ENCODE data around the gene SESTD1.

Gene SESTD1

DNA sequence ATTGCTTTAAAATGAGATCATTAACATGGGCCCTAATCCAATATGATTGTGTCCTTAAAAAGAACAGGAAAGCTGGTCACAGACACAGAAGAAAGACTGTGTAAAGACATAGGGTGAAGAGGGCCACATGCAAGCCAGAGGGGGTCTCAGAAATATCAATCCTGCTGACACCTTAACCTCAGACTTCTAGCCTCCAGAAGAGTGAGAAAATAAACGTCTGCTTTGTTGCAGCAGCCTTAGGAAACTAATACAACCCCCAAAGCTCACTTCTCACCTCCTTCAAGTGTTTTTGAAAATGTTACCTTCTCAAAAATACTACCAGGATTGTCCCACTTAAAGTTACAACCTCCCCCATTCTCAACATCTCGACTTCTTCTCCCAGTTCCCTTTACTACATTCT is 39.8 kb upstream of the SESTD1 start:
- H3K27me3 ChIP-seq (replicated peaks; ENCODE audit: control insufficient read depth, insufficient read depth, low read length): no peaks in the 10 kb centered on the region
- DNase-seq (ENCODE audit: extremely low read depth, insufficient read length): no peak
- TF ChIP-seq, protein P1, sequence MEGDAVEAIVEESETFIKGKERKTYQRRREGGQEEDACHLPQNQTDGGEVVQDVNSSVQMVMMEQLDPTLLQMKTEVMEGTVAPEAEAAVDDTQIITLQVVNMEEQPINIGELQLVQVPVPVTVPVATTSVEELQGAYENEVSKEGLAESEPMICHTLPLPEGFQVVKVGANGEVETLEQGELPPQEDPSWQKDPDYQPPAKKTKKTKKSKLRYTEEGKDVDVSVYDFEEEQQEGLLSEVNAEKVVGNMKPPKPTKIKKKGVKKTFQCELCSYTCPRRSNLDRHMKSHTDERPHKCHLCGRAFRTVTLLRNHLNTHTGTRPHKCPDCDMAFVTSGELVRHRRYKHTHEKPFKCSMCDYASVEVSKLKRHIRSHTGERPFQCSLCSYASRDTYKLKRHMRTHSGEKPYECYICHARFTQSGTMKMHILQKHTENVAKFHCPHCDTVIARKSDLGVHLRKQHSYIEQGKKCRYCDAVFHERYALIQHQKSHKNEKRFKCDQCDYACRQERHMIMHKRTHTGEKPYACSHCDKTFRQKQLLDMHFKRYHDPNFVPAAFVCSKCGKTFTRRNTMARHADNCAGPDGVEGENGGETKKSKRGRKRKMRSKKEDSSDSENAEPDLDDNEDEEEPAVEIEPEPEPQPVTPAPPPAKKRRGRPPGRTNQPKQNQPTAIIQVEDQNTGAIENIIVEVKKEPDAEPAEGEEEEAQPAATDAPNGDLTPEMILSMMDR (IDR thresholded peaks at IDR 0.05; ENCODE audit: insufficient read depth, low read length, poor library complexity, severe bottlenecking): no peak
- H3K36me3 ChIP-seq (ENCODE audit: control insufficient read depth, insufficient read depth, low read length): no peaks in the 10 kb centered on the region
- no peak overlapping the region for H3K4me3 ChIP-seq (replicated peaks; ENCODE audit: low read depth, low read length)

DNA sequence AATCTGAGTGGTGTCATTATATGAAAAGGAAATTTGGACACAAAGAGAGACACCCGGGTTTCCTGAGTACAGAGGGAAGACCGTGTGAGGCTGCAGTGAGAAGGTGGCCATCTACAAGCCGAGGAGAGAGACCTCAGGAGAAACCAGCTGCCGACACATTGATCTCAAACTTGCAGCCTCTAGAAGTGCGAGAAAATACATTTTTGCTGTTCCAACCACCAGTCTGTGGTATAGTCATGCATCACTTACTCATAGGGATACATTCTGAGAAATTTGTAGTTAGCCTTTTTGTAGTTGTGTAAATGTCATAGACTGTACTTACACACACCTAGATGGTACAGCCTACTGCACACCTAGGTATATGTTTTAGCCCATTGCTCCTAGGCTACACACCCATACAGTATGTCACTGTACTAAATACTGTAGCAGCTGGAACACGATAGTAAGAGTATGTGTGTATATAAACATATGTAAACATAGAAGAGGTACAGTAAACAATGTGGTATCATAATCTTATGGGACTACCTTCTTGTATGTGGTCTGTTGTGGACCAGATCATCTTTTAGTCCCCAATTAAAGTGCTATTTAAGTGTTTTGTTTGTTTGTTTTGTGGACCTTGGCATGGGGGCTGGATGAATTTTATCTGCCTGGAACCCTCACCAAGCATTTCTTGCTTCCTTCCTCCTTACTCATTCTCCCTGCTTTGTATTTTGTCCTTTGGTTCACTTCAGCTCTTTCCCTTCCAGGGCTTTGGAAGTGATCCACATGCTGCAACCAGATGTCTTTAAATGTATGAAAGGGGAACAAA is 38.3 kb upstream of the SESTD1 start:
- Histone ChIP-seq H3K36me3 (ENCODE audit: control insufficient read depth, insufficient read depth, low read length) (no peaks in the 10 kb centered on the region), H3K27me3 (replicated peaks; ENCODE audit: control insufficient read depth, insufficient read depth, low read length) (no peaks in the 10 kb centered on the region), H3K4me3 (replicated peaks; ENCODE audit: low read depth, low read length) (no peak overlapping the region)
- TF ChIP-seq, protein P1 (IDR thresholded peaks at IDR 0.05; ENCODE audit: insufficient read depth, low read length, poor library complexity, severe bottlenecking): no peak
- DNase-seq (ENCODE audit: extremely low read depth, insufficient read length): no peak

DNA sequence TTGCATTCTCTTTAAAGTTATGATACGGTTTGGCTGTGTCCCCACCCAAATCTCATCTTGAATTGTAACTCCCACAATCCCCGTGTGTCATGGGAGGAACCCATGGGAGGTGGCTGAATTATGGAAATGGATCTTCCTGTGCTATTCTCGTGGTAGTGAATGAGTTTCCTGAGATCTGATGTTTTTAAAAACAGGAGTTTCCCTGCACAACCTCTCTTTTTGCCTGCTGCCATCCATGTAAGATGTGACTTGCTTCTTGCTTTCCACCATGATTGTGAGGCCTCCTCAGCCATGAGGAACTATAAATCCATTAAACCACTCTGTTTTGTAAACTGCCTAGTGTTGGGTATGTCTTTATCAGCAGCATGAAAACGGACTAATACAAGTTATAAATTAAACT is 37.5 kb upstream of the SESTD1 start:
- H3K36me3 ChIP-seq (ENCODE audit: control insufficient read depth, insufficient read depth, low read length): no peaks in the 10 kb centered on the region
- no peaks in the 10 kb centered on the region for H3K27me3 ChIP-seq (replicated peaks; ENCODE audit: control insufficient read depth, insufficient read depth, low read length)
- H3K4me3 ChIP-seq (replicated peaks; ENCODE audit: low read depth, low read length): no peak overlapping the region
- DNase-seq (ENCODE audit: extremely low read depth, insufficient read length): no peak
- TF ChIP-seq, protein P1 (IDR thresholded peaks at IDR 0.05; ENCODE audit: insufficient read depth, low read length, poor library complexity, severe bottlenecking): no peak

DNA sequence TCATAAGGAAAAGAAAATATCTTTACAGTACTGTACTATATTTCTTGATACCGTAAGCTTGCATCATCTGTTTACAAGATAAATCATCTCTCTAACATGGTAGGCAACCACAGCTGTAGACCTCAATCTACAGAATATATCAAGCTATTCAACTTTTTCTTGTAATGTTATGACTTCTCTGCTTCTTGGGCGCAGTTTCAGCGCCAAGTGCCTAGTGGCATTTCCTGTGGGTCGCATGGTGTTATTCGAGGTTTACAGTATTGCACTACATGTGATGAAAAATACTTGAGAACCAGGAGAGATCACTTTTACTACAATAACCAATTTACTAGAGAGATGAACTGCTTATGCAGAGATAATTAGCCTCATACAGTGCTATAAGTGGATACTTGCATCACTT is 34.0 kb upstream of the SESTD1 start:
- no peaks in the 10 kb centered on the region for H3K27me3 ChIP-seq (replicated peaks; ENCODE audit: control insufficient read depth, insufficient read depth, low read length)
- H3K4me3 ChIP-seq (replicated peaks; ENCODE audit: low read depth, low read length): no peak overlapping the region
- DNase-seq (ENCODE audit: extremely low read depth, insufficient read length): no peak
- no peaks in the 10 kb centered on the region for H3K36me3 ChIP-seq (ENCODE audit: control insufficient read depth, insufficient read depth, low read length)
- TF ChIP-seq, protein P1 (IDR thresholded peaks at IDR 0.05; ENCODE audit: insufficient read depth, low read length, poor library complexity, severe bottlenecking): no peak

DNA sequence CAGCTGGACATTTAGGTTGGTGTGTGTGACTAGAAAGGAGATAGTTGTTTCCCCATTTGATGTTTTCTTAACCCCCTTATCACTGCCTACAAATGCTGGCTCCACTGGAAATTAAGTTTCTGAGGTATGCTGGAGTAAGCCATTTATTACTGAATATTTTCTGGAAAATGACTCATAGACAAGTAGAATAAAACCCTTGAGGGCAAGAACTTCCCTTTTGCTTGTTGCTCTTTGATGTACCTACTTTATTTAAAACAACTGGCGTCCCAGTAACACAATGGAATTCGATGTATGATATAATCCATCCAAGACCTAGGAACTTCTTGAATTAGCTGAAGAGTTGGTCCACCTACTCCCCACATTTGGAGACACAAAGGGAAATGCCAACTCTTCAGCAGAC is 33.3 kb upstream of the SESTD1 start:
- Histone ChIP-seq H3K27me3 (replicated peaks; ENCODE audit: control insufficient read depth, insufficient read depth, low read length) (no peaks in the 10 kb centered on the region), H3K36me3 (ENCODE audit: control insufficient read depth, insufficient read depth, low read length) (no peaks in the 10 kb centered on the region), H3K4me3 (replicated peaks; ENCODE audit: low read depth, low read length) (no peak overlapping the region)
- DNase-seq (ENCODE audit: extremely low read depth, insufficient read length): no peak
- TF ChIP-seq, protein P1 (IDR thresholded peaks at IDR 0.05; ENCODE audit: insufficient read depth, low read length, poor library complexity, severe bottlenecking): no peak
